Fibroblast of villous mesenchyme (primary cell): ENCODE data around the gene PRICKLE2. TPM values are rescaled to one million over a fixed set of nuclear protein-coding genes. Genes with fewer than 3 reads are reported as not detected.

Source experiments
- DNase-seq: peaks from one replicate; pipeline ENCODE4 v3.0.0-alpha.2; 2010; ENCODE audit warnings: low read depth
- H3K4me3 ChIP-seq: 2 replicates; pipeline ENCODE4 v1.5.1; 2011; ENCODE audit warnings: low read depth, mild to moderate bottlenecking, low read length
- CTCF ChIP-seq: IDR thresholded peaks from 2 replicates; pipeline ENCODE4 v1.5.1; 2012; ENCODE audit warnings: low read depth, mild to moderate bottlenecking, low read length; ENCODE audit not compliant: insufficient read depth
- total RNA-seq: library from RNA; depleted of rRNA; stranded (reverse); fragments of >200 nt; gene quantifications from 2 replicates; pipeline ENCODE4 v1.2.3, GENCODE V29; 2012

The PRICKLE2 gene
- total RNA-seq, 1 donor: 36.3 TPM

- no peak for TF ChIP-seq CTCF
- DNase-seq: no peak
- H3K4me3 ChIP-seq: no peak overlapping the region
Observed at GRCh38 chr3:64081235-64081630, 144.0 kb downstream of the PRICKLE2 start.

- no peak overlapping the region for H3K4me3 ChIP-seq
- no peak for DNase-seq
- TF ChIP-seq CTCF: no peak
Observed at GRCh38 chr3:64080616-64081234, 144.5 kb downstream of the PRICKLE2 start.

- no peak for DNase-seq
- H3K4me3 ChIP-seq: no peak overlapping the region
- TF ChIP-seq CTCF: no peak
Observed at GRCh38 chr3:64079369-64080150, 145.7 kb downstream of the PRICKLE2 start.

- DNase-seq: no peak
- no peak overlapping the region for H3K4me3 ChIP-seq
- no peak for TF ChIP-seq CTCF
Observed at GRCh38 chr3:64078966-64079365, 146.3 kb downstream of the PRICKLE2 start.

GRCh38 chr3:64074895-64075679 lies 150.2 kb downstream of the PRICKLE2 start:
- TF ChIP-seq CTCF: no peak
- no peak overlapping the region for H3K4me3 ChIP-seq
- DNase-seq: no peak

GRCh38 chr3:64074060-64074459 lies 151.2 kb downstream of the PRICKLE2 start:
- peak; percentile 95 for DNase-seq
- no peak for TF ChIP-seq CTCF
- no peak overlapping the region for H3K4me3 ChIP-seq
